AG10803 (cell line): ENCODE data around the gene SLC17A4.

Source experiments
- DNase-seq: peaks from one replicate; pipeline ENCODE4 v3.0.0; 2010; ENCODE audit warnings: low read depth
- H3K4me3 ChIP-seq: 2 replicates; pipeline ENCODE4 v1.5.1; 2011; ENCODE audit warnings: mild to moderate bottlenecking, low read length, control low read depth
- CTCF ChIP-seq: conservative IDR thresholded peaks from 2 replicates; pipeline ENCODE4 v1.5.1; 2011; ENCODE audit warnings: mild to moderate bottlenecking, low read length, control low read depth, inconsistent platforms

Gene SLC17A4

DNA sequence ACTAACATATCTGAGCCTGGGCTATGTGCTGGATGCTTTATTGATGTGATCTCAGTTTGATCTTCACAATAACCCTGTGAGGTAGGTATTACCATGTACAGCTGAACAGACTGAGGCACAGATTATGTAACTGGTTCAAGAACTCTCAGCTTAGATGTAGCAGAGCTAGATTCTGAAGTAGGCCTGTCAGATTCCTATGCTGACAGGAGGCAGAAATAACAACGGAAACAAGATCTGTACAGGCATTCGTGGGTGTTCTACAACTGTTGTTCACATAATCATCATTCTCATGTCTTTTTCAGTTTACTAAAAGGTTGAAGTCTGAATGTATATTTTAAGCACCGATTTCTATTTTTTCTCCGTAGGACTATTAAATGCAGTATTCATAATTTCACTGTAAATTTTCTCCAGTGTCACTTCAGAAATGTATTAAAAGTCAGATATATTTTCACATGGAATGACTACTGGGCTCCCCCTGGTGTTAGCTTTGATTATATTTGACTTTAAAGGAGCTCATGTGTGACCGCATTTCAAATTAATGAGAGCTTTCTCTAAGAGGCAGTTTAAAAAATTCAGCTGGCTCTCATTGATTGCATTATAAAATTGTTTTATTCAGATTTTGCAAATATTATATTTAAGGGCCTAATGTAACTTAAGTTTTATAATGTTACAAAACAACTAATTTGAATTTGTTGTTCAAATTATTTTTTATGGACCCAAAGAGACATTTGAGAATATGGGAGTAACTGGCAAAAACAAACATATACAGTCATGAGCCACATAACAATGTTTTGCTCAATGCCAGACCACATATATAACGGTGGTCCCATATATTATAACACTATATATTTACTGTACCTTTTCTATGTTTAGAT, 36.4 kb upstream of the SLC17A4 start:
- no peak overlapping the region for H3K4me3 ChIP-seq
- peak; percentile 26 for DNase-seq
- peak; percentile 63 for TF ChIP-seq CTCF

GRCh38 chr6:25726122-25726911, 28.2 kb upstream of the SLC17A4 start:
- no peak overlapping the region for H3K4me3 ChIP-seq
- no peak for TF ChIP-seq CTCF
- no peak for DNase-seq

- H3K4me3 ChIP-seq = no peak overlapping the region
- DNase-seq = no peak
- no peak for TF ChIP-seq CTCF
Observed at GRCh38 chr6:25727028-25727427, 27.5 kb upstream of the SLC17A4 start.

DNA sequence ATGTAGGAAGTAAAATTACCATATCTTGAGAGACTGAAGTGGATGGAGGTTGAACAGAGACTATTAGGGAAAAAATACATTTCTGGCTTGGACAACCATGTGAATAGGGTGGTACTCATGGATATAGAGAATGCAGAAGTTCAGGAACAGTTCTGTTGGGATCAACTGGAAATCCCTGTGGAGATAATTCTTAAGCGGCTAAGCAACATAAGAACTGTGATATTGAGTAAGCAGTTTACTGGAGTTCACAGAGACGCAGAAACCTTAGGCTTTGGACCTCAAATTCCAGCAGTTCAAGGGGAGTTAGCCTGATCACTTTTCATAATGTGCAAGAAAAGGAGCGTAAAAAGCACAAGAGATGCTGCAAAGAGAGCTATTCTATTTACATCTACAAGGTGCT, 23.6 kb upstream of the SLC17A4 start:
- H3K4me3 ChIP-seq = no peak overlapping the region
- TF ChIP-seq CTCF = no peak
- no peak for DNase-seq

DNA sequence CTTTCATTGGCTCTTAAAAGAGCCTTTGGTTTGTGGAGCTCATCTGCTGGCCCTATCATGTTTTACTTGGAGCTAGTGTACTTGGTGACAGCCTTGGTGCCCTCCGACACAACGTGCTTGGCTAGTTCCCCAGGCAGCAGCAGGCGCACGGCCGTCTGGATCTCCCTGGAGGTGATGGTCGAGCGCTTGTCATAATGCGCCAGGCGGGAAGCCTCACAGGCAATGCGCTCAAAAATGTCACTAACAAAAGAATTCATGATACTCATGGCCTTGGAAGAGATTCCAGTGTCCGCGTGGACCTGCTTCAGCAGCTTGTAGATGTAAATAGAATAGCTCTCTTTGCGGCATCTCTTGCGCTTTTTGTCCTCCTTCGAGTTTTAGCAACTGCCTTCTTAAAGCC, 22.8 kb upstream of the SLC17A4 start:
- TF ChIP-seq CTCF = no peak
- no peak overlapping the region for H3K4me3 ChIP-seq
- DNase-seq = no peak

GRCh38 chr6:25732468-25733198, 21.9 kb upstream of the SLC17A4 start:
- no peak overlapping the region for H3K4me3 ChIP-seq
- TF ChIP-seq CTCF = no peak
- DNase-seq = no peak
